Duodenal mucosa (tissue), 2 donors: ENCODE measurements around the gene FAM25C.
"Not testable (repeated sequence)": the region's sequence is repeated elsewhere in the genome, so short reads cannot be mapped to it uniquely, and the experiment has no call there.

ENCODE experiments used
- H3K27ac ChIP-seq: one replicate; pipeline ENCODE4 v1.7.0; 2013; ENCODE audit warnings: low read depth, low read length
- H3K27me3 ChIP-seq, 2 donors: one replicate each; pipeline ENCODE4 v1.7.0; 2013; ENCODE audit warnings: low read length in 2 of 2, control low read depth in 1 of 2; ENCODE audit not compliant: insufficient read depth in 2 of 2, control insufficient read depth in 1 of 2
- H3K36me3 ChIP-seq, 2 donors: one replicate each; pipeline ENCODE4 v1.7.0; 2013; ENCODE audit warnings: low read length in 2 of 2, control low read depth in 1 of 2; ENCODE audit not compliant: insufficient read depth in 2 of 2, control insufficient read depth in 1 of 2
- H3K4me1 ChIP-seq, 2 donors: one replicate each; pipeline ENCODE4 v1.7.0; 2013; ENCODE audit warnings: low read length in 2 of 2, control low read depth in 1 of 2; ENCODE audit not compliant: insufficient read depth in 2 of 2, control insufficient read depth in 1 of 2
- H3K4me3 ChIP-seq, 2 donors: one replicate each; pipeline ENCODE4 v1.7.0; 2013; ENCODE audit warnings: low read length in 2 of 2, low read depth in 1 of 2
- H3K9ac ChIP-seq, 2 donors: one replicate each; pipeline ENCODE4 v1.7.0; 2013; ENCODE audit warnings: low read length in 2 of 2, low read depth in 1 of 2
- H3K9me3 ChIP-seq, 2 donors: one replicate each; pipeline ENCODE4 v1.7.0; 2013; ENCODE audit warnings: low read length in 2 of 2, control low read depth in 1 of 2; ENCODE audit not compliant: control insufficient read depth in 1 of 2

Gene FAM25C

DNA sequence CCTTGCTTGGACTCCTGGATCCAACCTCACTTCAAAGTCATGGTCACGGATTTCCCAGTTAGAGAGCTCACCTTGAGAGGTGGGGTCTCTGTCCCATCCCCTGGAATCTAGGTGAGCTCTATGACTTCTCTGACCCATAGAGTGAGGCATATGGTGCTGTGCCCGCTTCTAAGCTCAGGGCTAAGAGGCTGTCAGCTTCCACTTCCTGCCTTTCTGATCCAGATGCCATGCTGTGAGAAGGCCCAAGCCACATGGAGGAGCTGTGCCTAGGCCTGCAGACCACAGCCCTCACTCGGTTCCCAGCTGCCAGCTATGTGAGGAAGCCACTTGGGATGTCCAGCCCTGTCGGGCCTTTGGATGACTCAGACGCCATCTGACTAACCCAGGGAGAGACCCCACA lies 39.9 kb downstream of the FAM25C start:
- not testable (repeated sequence) for H3K4me3 ChIP-seq, H3K4me1 ChIP-seq, H3K27ac ChIP-seq

DNA sequence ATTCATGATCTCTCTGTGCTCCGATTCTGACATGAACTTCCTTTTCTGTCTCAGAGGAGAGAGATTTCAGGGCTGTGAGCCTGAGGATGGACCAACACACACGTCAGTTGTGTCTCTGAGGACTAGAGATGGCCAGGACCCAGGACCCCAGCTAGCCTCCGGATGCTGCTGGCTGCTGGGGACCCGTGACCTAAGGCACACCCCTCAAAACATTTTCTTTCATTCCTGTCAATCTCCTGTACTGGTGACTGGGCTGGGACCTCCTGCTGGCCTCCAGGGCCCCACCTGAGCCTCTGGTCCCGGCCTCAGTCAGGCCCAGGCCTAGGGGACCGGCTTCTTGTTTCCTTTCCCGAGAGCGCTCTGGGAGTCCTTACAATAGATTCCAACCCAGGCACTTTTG lies 42.4 kb downstream of the FAM25C start:
- H3K27ac ChIP-seq, H3K27me3 ChIP-seq: not testable (repeated sequence)

More for the DNA sequence above, 39.9 kb downstream of the FAM25C start:
- H3K9ac ChIP-seq, H3K36me3 ChIP-seq, H3K27me3 ChIP-seq, H3K9me3 ChIP-seq: not testable (repeated sequence)

GRCh38 chr10:47947424-47947823 lies 52.2 kb downstream of the FAM25C start:
- H3K9ac ChIP-seq, H3K4me3 ChIP-seq, H3K9me3 ChIP-seq, H3K27me3 ChIP-seq, H3K36me3 ChIP-seq, H3K4me1 ChIP-seq, H3K27ac ChIP-seq: not testable (repeated sequence)

More for the DNA sequence above, 42.4 kb downstream of the FAM25C start:
- not testable (repeated sequence) for H3K9ac ChIP-seq, H3K9me3 ChIP-seq, H3K4me1 ChIP-seq, H3K4me3 ChIP-seq, H3K36me3 ChIP-seq
